ENCODE data around the gene LRP1B.

Gene LRP1B

DNA sequence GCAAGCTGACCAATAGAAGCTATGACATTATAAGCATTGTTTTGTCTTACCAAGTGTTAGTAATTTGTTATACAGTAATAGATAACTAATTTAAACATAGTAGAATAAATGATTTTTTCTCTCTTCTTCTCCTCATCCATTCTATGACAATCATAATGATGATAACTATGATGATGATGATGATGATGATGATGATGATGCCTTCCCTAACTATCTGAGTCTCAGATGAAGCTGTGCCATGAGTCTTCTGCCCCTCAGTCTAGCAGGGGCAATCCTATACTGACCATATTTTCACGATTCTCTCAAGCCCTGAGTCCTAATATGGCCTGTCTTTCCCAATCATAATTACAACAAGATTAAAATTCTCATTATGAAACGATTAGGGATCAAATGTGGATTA is 1369.0 kb downstream of the LRP1B start:
- no peak for FAIRE-seq

DNA sequence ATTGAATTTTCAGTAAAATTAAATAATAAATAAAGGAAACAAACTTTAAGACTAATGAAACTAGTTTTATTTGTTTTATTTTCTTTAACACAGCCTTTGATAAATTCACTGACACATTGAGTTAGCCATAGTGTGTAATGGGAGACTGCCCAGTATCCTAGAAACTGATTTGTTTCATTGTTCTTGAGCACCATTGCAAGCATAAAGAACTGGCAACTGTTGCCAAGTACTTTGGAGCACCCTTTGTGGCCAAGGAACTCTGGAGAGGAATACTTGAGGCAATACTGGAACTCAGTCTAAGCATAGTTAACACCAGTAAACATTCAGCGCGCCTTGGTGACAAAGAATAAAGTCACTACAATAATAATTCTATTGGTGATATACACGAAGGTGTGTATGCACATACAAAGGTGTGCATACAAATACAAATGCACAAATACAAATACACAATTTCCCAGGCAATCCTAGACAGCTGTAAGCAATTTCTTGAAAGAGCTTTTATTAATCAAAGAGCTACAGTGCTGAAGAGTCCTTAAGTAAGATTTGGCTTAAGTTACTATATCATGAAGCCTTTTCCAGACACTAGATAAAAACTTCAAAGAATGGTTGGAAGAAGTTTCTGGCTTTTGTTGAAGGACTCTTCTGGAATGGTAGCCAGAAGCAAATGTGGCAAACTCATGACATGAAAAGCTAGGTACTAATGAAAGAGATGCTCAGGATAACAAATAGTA is 1371.2 kb downstream of the LRP1B start:
- no peak for FAIRE-seq

GRCh38 chr2:140747665-140748064 is 1383.2 kb downstream of the LRP1B start:
- FAIRE-seq, result no peak

DNA sequence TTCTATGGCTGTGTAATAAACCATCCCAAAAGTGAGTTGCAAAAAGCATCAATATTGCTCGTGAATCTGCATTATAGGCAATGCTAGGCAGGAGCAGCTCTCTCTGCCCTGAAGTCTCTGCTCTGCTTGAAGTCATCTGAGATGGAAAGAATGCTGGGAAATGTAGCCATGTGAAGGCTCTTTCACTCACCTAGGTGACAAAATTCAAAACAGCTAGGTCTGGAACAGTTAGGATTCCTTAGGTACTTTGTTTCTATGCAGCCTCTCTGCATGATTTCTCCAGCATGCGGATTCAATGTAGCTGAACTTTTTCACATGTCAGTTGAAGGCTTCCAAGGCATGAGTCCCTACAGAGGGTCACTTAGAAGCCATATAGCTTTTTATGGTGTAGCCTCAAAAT is 1383.7 kb downstream of the LRP1B start:
- no peak for FAIRE-seq

DNA sequence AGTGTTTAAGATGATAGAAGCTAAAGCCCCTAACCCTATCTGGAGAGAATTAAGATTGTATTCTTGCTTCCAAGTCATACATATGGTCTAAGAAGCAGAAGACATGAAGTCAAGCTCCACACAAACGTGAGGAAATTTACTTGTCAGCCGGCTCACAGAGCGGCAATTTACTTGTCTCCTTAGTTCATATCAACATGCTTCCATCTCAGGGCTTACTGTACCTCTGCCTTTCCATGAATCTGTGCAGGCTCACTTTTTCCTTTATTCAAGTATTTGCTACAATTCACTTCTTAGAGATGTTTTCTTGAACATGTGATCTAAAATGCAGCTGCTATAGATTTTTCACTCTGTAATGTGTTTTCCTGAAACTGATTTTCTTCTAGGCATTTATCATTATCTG is 1386.4 kb downstream of the LRP1B start:
- no peak for FAIRE-seq

DNA sequence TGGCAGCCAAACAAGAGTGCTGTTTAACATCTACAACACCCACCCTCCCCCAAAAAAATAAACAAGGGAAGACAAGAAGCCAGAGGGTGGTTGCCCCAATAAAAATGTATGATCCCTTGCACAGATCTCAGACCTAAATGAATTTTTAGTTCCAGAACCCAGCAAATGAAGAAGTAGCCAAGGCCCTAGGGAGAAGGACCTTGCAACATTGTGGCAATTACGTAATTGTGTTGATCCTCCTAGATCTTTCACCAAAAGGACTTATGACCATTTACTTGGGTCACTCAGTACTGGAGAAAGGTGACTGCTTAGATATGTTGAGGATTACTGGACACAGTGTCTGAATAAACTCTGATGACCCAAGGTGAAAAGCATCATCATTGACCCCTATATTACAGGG is 1393.8 kb downstream of the LRP1B start:
- no peak for FAIRE-seq

- FAIRE-seq, result no peak
Measured at GRCh38 chr2:140734992-140735391, 1395.8 kb downstream of the LRP1B start.

- FAIRE-seq, result peak; percentile 47
Measured at GRCh38 chr2:140718999-140719398, 1411.8 kb downstream of the LRP1B start.

DNA sequence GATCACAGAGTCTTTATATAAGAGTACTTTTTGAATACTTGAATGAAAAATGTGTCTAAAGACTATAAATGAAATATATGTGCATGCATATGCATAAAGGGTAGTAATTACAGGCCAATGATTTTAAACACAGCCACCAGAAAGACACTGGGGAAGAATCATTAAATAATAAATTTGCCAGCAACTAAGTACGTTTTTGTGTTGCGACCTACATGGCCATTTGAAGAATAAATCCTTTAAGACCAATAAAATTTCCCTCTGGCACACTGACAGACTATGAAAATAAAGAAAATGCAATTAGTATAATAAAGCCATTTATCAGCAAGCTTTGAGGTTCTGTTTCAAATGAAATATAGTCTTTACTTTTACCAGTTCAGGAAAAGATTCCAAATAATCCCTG is 1413.3 kb downstream of the LRP1B start:
- no peak for FAIRE-seq

- FAIRE-seq, result no peak
Measured at GRCh38 chr2:140714586-140714985, 1416.2 kb downstream of the LRP1B start.

- no peak for FAIRE-seq
Measured at GRCh38 chr2:140711867-140712266, 1418.9 kb downstream of the LRP1B start.

DNA sequence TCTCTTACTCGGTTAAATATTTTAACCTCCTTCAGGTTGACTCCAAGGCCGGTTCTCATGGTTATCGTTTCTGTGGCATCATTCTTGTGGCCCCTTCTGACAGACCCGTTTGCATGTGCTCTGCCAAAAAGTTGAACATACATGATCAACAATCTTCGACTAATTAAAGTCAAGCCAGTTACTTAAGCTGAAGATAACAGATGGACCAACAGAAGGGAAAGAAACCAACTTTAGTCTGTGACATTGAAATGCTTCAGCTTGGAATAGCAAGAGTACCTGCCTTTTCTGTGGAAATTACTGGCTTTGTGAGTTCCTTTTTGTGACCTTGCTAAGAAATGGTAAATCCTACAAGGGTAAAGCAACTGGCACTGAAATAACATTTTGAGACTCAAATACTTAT is 1429.1 kb downstream of the LRP1B start:
- FAIRE-seq, result no peak

DNA sequence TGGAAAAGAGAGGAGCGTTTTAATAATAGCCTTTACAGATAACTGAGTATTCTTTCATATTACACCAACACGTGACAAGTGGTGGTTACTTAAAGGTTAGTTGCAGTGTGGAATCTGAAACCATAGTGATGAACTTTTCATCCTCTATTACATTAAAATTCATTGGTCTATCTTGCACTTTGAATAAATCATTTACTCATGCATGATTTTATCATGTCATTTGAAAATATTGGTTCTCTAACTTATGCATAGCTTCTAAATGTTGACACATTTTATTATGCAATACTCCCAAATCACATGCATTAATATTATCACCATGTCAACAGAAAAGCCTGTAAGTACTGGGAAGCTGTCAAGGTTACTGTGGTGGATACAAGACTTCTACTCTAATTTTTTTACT is 1432.2 kb downstream of the LRP1B start:
- no peak for FAIRE-seq

GRCh38 chr2:140696449-140696848 is 1434.4 kb downstream of the LRP1B start:
- peak; percentile 5 for FAIRE-seq

DNA sequence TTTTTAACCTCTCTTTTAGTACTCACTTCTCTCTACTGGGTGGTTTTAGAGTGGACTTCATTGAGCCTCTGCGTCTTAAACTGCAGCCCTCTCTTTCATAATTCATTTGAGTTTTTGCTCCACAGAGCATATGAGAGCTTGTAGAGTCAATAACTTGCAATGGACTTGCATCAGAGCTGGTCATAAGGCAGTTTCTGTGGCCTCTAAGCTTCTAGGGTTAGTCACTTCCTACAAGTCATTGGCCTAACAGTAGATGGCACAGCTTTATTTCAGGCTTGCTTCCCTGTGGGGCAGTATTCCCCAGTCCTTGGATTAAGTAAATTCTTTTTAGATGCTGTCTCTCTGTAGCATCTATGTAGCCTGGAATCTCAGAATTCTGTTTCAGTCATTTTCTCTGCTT is 1435.7 kb downstream of the LRP1B start:
- no peak for FAIRE-seq

DNA sequence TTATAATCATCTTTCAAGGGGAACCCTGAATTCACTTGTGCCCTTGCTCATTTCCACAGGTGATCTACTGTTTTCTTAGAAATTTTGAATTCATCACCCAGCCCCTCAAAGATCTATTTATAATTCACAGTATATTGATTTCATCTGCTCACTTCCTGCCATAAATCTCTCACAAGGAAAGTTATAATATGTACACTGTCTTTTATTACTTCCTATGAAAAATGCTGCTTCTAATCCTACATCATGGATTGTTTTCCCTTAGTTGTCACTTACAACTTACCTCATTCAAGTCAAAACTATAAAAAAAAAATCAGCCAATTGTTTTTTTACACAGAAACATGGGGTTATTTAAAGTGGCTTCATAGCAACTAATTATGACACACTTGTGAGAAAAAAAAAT is 1443.0 kb downstream of the LRP1B start:
- no peak for FAIRE-seq

GRCh38 chr2:140683658-140684057 is 1447.2 kb downstream of the LRP1B start:
- FAIRE-seq, result no peak

DNA sequence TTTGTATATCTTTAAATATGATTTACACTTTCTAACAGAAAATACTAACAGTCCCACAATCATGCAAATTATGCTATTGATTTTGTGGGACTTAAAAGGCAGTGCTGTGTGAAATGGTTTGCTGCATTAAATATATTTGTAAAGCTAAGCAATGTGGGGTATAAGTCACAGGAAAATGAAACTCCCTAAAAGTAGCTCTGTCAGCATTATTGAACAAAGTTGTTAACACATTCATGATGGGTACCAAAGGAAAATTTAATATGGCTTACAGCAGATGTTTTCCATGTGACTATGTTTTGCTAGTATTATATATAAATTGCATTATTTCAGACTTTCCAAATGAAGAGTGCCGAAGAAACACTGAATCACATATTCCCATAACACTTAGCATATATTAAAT is 1450.0 kb downstream of the LRP1B start:
- no peak for FAIRE-seq

DNA sequence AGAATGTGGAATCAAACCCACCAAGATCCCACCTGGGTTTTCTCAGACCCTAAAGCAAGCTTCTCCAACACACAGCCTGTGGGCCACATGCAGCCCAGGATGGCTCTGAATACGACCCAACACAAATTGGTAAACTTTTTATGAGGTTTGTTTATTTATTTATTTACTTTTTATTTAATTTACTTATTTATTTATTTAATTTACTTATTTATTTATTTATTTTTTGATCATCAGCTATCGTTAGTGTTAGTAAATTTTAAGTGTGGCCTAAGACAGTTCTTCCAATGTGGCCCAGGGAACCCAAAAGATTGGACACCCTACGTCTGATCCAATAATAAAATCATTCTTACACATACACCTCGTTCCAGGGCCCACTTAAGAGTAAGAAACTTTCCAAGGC is 1451.1 kb downstream of the LRP1B start:
- FAIRE-seq, result no peak

DNA sequence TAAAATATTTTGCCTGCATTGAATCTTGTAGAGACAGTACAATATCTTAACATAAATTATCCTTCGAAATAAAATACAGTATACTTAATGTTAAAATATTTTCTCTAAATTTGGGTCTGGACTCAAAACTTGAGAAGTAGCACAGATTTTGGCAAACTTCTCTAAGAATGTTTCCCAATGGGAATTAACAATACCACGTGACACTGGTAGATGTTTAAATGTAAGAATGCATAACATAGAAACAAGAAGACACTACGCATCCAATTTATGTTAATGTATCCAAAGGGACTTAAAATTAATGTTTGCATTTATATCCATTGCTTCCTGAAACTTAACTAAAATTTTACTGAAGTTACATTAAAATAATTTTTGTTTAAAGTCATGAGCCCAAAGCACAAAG is 1460.9 kb downstream of the LRP1B start:
- no peak for FAIRE-seq

GRCh38 chr2:140667203-140667602 is 1463.6 kb downstream of the LRP1B start:
- peak; percentile 43 for FAIRE-seq

DNA sequence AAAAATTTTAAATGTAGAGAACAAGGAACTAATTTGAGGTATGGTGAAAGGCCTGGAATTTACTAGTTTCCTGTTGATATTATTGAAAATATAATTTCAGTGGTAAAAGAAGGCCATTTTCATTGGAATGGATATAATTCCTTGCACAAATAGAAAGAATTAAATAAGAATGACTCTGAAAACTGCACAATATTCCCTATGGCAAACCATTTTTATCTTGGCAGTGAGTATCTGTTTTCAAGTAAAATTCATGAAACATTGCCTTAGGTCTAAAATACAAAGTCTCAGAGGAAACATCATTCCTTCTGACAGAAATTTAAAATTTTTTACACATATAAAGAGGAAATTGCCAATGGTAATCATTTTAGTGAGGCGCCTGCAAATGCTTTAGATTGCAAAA is 1468.3 kb downstream of the LRP1B start:
- FAIRE-seq, result no peak

- peak; percentile 99 for FAIRE-seq
Measured at GRCh38 chr2:140658760-140659692, 1471.8 kb downstream of the LRP1B start.

DNA sequence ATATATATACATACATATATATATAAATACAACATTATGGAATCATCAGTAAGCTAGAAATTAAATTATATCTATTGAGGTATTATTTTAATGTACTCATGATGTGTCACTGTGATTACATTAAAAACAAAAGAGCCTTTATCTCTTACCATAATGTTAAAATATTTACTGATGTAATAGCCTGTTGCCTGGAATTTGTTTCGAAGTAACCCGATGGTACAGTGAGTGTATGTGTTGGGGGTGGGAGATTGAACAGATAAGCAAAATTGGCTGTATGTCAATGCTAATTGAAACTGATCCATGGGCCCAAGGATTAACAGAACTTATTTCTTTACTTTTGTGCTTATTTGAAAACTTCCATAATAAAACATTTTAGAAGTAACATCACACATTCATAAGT is 1473.2 kb downstream of the LRP1B start:
- no peak for FAIRE-seq
